Common myeloid progenitor, CD34-positive (primary cell): ENCODE data around the gene CYBA.

ENCODE experiments used
- CTCF ChIA-PET: fragments of 350-600 bp; sonication (Branson Sonifier 250); formaldehyde crosslinking; loops from one replicate; lab custom pipeline; 2021; ENCODE audit warnings: antibody characterized with exemption; lab: Charles Lee
- POLR2A ChIA-PET: fragments of 350-600 bp; sonication (Branson Sonifier 250); formaldehyde crosslinking; loops from one replicate; lab custom pipeline; 2021; ENCODE audit warnings: antibody characterized with exemption; lab: Charles Lee
- DNase-seq, 3 donors: peaks; one replicate each; pipeline versions ENCODE4 v3.0.0 to v3.0.0-alpha.2; 2013
- H3K27ac ChIP-seq, 2 experiments: 1 replicate in 1 of 2; 2 replicates in 1 of 2; pipeline ENCODE4 v1.7.0; 2013; ENCODE audit warnings: inconsistent platforms in 2 of 2, low read length in 2 of 2, mild to moderate bottlenecking in 2 of 2, low read depth in 1 of 2, moderate library complexity in 1 of 2; ENCODE audit not compliant: severe bottlenecking in 2 of 2, insufficient read depth in 1 of 2, poor library complexity in 1 of 2
- H3K27me3 ChIP-seq, 5 experiments: replicated peaks in 2 of 5; 1 replicate in 3 of 5; 2 replicates in 2 of 5; pipeline versions ENCODE4 v1.6.1 to v1.7.0; 2013; ENCODE audit warnings: low read length in 4 of 5, mild to moderate bottlenecking in 2 of 5, moderate library complexity in 2 of 5, inconsistent platforms in 1 of 5; ENCODE audit not compliant: insufficient read depth in 5 of 5, control insufficient read depth in 4 of 5
- H3K36me3 ChIP-seq, 4 experiments: 1 replicate in 2 of 4; 2 replicates in 2 of 4; pipeline versions ENCODE4 v1.6.1 to v1.7.0; 2013; ENCODE audit warnings: low read length in 3 of 4, control low read depth in 1 of 4, mild to moderate bottlenecking in 1 of 4; ENCODE audit not compliant: control insufficient read depth in 4 of 4, insufficient read depth in 4 of 4
- H3K4me1 ChIP-seq, 4 experiments: 1 replicate in 3 of 4; 2 replicates in 1 of 4; pipeline versions ENCODE4 v1.6.1 to v1.7.1; 2013; ENCODE audit warnings: low read length in 3 of 4, mild to moderate bottlenecking in 3 of 4, control low read depth in 1 of 4, inconsistent platforms in 1 of 4, moderate library complexity in 1 of 4; ENCODE audit not compliant: control insufficient read depth in 4 of 4, insufficient read depth in 4 of 4; ENCODE audit errors: control extremely low read depth in 1 of 4
- H3K4me3 ChIP-seq, 7 experiments: 1 replicate in 4 of 7; 2 replicates in 3 of 7; pipeline versions ENCODE4 v1.5.1 to v1.7.0; 2013; ENCODE audit warnings: mild to moderate bottlenecking in 7 of 7, low read length in 6 of 7, moderate library complexity in 6 of 7, inconsistent platforms in 2 of 7, low read depth in 2 of 7, control low read depth in 1 of 7; ENCODE audit not compliant: insufficient read depth in 4 of 7, control insufficient read depth in 1 of 7; ENCODE audit errors: extremely low read depth in 1 of 7
- H3K9me3 ChIP-seq, 5 experiments: 1 replicate in 4 of 5; 2 replicates in 1 of 5; pipeline versions ENCODE4 v1.6.1 to v1.7.1; 2013; ENCODE audit warnings: low read length in 4 of 5, mild to moderate bottlenecking in 2 of 5, inconsistent platforms in 1 of 5, low read depth in 1 of 5, moderate library complexity in 1 of 5; ENCODE audit not compliant: control insufficient read depth in 4 of 5, insufficient read depth in 2 of 5; ENCODE audit errors: control extremely low read depth in 1 of 5
- WGBS: methylation state at CpG from one replicate; pipeline ENCODE4 v1.1.5; 2013; ENCODE audit not compliant: insufficient coverage; 5-methylcytosine and 5-hydroxymethylcytosine counted together

The CYBA gene

DNA sequence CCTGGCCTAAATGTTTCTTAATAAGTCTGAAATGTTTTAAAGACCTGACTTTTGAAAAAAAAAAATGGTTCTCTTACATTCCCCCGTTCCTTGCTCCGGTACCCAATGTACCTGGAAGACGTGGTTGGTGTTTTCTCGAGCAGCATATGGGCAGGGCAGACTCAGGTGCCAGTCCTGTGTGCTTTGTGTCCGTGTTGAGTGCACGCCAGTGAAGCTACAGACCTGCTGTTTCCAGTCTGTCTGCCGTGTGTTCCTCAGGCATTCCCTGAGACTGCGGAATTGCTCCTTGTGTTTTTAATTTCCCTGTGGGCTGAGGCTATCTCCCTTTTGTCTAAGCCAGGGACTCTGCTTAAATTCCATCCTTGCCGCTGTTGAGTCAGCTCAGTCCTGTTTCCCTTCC is 24.2 kb downstream of the CYBA start:
- Histone ChIP-seq H3K27ac (no peak overlapping the region), H3K9me3 (no peaks in the 10 kb centered on the region), H3K27me3 (no peaks in the 10 kb centered on the region), H3K36me3 (peaks cover 3 to 89% (median 70%) of the 10 kb centered on the region in 4 experiments), H3K4me1 (peaks cover 0 to 3% (median 0%) of the 10 kb centered on the region in 4 experiments), H3K4me3 (no peak overlapping the region)
- 97% methylated on average over 7 of the region's 9 CpGs for WGBS
- CTCF ChIA-PET: interaction anchor here (1.5 kb wide), 1 partner anchor 9 kb away, joined by 3 read pairs; no protein-coding TSS in a partner anchor
- POLR2A ChIA-PET: interaction anchor here (0.8 kb wide), 1 partner anchor 20 kb away, joined by 3 read pairs; no protein-coding TSS in a partner anchor
- DNase-seq: no peak

DNA sequence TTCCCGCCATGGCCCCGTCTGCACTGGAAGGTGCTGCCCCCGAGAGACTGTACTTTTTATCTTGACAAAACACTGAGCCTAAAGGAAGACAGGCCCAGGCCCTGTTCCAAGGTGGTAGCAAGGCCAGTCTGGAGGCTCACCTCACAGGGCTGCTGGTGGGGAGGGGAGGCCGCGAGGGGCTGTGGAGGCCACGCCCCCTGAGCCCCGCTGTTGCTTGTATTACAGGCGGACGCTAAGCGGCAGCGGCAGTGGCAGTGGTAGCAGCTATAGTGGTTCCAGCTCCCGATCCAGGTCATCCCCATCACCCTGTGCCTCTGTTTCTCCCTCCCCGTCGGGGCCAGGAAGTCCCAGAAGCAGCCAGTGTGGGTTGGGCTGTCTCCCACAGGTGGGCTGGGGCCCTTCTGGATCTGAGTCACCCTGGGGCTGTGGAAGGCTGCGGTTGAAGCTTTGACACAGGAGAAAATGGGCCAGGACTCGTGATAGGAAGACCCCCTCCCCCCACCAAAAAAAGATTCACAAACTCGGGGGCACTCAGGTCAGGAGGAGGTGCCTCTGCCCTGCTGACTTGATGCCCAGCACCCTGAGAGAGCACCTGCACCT is 25.8 kb downstream of the CYBA start:
- DNase-seq: no peak
- POLR2A ChIA-PET: interaction anchor here (0.6 kb wide), 1 partner anchor 21 kb away, joined by 3 read pairs; no protein-coding TSS in a partner anchor

DNA sequence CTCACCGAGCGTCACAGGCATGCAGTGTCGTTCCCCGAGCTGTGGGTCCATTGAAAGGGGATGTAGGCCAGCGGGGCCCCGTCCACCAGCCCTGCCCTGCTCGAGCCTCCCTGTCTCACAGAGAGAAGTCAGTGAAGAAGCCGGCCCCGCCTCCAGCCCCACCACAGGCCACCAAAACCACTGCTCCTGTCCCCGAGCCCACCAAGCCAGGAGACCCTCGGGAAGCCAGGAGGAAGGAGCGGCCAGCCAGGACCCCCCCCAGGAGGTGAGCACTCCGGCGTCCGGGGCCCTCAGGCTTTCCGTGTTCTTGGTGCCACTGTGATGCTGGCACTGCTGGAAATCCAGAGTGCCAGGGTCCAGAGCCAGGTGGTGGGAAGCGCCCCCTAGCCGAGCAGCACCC is 26.4 kb downstream of the CYBA start:
- H3K4me3 ChIP-seq: no peak overlapping the region
- POLR2A ChIA-PET: no interaction called here

More for the DNA sequence above, 25.8 kb downstream of the CYBA start:
- H3K4me1 ChIP-seq: peaks cover 0 to 3% (median 0%) of the 10 kb centered on the region in 4 experiments
- 98% methylated on average over 13 of the region's 17 CpGs for WGBS
- CTCF ChIA-PET: no interaction called here
- H3K27ac ChIP-seq: no peak overlapping the region
- no peak overlapping the region for H3K4me3 ChIP-seq
- no peaks in the 10 kb centered on the region for H3K27me3 ChIP-seq
- H3K36me3 ChIP-seq: peaks cover 3 to 78% (median 62%) of the 10 kb centered on the region in 4 experiments
- no peaks in the 10 kb centered on the region for H3K9me3 ChIP-seq

DNA sequence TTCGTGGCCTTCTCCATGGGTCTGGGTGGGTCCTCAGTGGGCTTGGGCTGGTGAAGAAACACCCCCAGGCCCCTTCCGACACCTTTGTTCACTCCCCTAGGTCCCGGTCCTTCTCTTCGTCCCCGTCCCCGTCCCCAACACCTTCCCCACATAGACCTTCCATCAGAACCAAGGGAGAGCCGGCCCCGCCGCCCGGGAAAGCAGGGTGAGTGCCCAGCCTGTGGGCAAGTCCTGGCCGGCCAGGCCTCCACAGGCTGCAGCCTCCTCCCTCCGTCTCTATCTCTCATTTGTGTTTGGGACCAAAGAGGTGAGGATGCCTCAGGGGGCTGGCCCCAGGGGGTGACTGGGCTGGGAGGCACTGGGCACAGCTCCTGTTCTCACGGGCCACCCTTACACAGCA is 27.0 kb downstream of the CYBA start:
- H3K27ac ChIP-seq: no peak overlapping the region
- no peaks in the 10 kb centered on the region for H3K27me3 ChIP-seq
- no peak overlapping the region for H3K4me3 ChIP-seq
- no peaks in the 10 kb centered on the region for H3K9me3 ChIP-seq
- CTCF ChIA-PET: interaction anchor here (1.4 kb wide), 1 partner anchor 9 kb away, joined by 3 read pairs; no protein-coding TSS in a partner anchor
- DNase-seq: no peak
- POLR2A ChIA-PET: no interaction called here
- WGBS: 93% methylated on average over 5 of the region's 13 CpGs
- peaks cover 3 to 74% (median 60%) of the 10 kb centered on the region in 4 experiments for H3K36me3 ChIP-seq
- peaks cover 0 to 3% (median 0%) of the 10 kb centered on the region in 4 experiments for H3K4me1 ChIP-seq

More for the DNA sequence above, 26.4 kb downstream of the CYBA start:
- Histone ChIP-seq H3K27ac (no peak overlapping the region), H3K27me3 (no peaks in the 10 kb centered on the region), H3K9me3 (no peaks in the 10 kb centered on the region), H3K36me3 (peaks cover 3 to 74% (median 59%) of the 10 kb centered on the region in 4 experiments), H3K4me1 (peaks cover 0 to 3% (median 0%) of the 10 kb centered on the region in 4 experiments)
- DNase-seq: no peak
- CTCF ChIA-PET: no interaction called here
- WGBS: 96% methylated on average over 18 of the region's 18 CpGs

DNA sequence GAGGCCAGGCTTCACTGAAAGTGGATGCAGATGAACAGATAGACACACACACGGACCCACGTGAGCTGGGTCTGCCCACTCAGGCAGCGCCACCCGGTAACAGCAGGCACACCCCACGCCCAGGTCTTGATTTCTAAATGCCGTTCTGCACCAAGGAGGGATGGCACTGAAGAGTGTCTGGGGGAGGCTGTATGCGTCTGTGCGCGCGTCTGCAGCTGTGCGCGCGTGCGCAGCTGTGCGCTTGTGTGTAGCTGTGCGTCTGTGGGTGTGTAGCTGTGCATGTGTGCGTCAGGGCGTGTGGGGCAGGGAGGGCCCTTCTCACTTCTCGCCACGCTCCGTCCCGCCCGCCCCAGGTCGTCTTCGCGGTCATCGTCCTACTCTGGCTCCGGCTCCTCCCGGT is 28.0 kb downstream of the CYBA start:
- WGBS: 97% methylated on average over 23 of the region's 29 CpGs
- Histone ChIP-seq H3K36me3 (peaks cover 3 to 74% (median 56%) of the 10 kb centered on the region in 4 experiments), H3K4me1 (no peaks in the 10 kb centered on the region), H3K4me3 (no peak overlapping the region), H3K27ac (no peak overlapping the region), H3K9me3 (no peaks in the 10 kb centered on the region), H3K27me3 (no peaks in the 10 kb centered on the region)
- DNase-seq: no peak
- CTCF ChIA-PET: interaction anchor here (1.4 kb wide), 1 partner anchor 10 kb away, joined by 3 read pairs; no protein-coding TSS in a partner anchor
- POLR2A ChIA-PET: no interaction called here

DNA sequence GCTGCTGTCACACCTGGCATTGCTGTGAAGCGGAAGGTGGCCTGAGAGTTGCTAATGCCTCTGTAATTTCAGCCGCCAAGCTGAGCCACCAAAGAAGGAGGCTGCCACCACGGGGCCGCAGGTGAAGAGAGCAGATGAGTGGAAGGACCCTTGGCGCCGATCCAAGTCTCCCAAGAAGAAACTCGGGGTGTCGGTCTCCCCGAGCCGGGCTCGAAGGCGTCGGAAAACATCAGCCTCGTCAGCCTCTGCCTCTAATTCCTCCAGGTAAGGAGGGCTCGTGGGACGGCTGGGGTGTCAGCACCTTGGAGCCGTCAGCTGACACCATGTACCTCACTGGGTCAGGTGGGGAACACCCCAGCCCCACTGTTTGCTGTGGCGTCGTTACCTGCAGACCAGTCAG is 28.7 kb downstream of the CYBA start:
- POLR2A ChIA-PET: no interaction called here
- DNase-seq: no peak
- Histone ChIP-seq H3K4me3 (no peak overlapping the region), H3K4me1 (no peaks in the 10 kb centered on the region), H3K36me3 (peaks cover 5 to 74% (median 57%) of the 10 kb centered on the region in 4 experiments), H3K9me3 (no peaks in the 10 kb centered on the region), H3K27me3 (no peaks in the 10 kb centered on the region), H3K27ac (no peak overlapping the region)
- CTCF ChIA-PET: no interaction called here
- WGBS: 95% methylated on average over 19 of the region's 19 CpGs
